Kidney glomerular epithelial cell (primary cell): Measurements from ENCODE around the gene POU2F2.
"Not testable (repeated sequence)": the region's sequence is repeated elsewhere in the genome, so short reads cannot be mapped to it uniquely, and the experiment has no call there.

Experiments
- DNase-seq: peaks from one replicate; lab custom pipeline; 2025; lab: John Stamatoyannopoulos, UW

The POU2F2 gene

GRCh38 chr19:42059196-42059595 lies 73.0 kb downstream of the POU2F2 start:
- no peak for DNase-seq

GRCh38 chr19:42057846-42058245 lies 74.4 kb downstream of the POU2F2 start:
- no peak for DNase-seq

- DNase-seq, result no peak
These were observed 78.0 kb downstream of the POU2F2 start for GRCh38 chr19:42054205-42054604.

GRCh38 chr19:42053037-42053935 lies 79.0 kb downstream of the POU2F2 start:
- no peak for DNase-seq

DNA sequence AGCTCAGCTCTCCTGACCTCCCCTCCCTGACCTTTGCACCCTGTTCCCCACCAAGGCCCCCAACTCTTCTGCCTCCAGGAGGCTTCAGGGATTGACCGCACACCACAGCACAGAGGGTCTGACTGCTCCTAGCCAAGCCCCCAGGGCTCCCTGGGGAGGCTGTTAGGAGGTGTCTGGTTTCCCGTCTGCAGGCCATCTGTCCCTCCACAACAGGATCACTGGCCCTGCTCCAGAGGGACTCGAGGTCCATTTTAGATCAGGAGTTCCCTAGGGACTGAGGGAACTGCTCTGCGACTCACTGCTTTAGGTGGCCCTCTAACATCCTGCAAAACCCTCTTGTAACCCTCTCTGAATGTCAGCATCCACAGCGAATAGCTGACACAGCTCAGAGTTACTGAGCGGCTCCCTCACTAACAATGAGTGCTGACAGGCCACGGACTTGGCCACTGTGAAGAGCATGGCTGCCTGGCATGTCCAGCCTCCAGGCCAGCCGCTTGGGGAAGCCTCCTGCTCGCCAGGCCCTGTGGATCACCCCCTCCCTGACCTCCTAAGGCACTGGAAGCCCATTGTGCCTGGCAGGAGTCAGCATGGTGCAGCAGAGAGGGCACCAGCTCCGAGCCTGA lies 79.9 kb downstream of the POU2F2 start:
- DNase-seq, result no peak

DNA sequence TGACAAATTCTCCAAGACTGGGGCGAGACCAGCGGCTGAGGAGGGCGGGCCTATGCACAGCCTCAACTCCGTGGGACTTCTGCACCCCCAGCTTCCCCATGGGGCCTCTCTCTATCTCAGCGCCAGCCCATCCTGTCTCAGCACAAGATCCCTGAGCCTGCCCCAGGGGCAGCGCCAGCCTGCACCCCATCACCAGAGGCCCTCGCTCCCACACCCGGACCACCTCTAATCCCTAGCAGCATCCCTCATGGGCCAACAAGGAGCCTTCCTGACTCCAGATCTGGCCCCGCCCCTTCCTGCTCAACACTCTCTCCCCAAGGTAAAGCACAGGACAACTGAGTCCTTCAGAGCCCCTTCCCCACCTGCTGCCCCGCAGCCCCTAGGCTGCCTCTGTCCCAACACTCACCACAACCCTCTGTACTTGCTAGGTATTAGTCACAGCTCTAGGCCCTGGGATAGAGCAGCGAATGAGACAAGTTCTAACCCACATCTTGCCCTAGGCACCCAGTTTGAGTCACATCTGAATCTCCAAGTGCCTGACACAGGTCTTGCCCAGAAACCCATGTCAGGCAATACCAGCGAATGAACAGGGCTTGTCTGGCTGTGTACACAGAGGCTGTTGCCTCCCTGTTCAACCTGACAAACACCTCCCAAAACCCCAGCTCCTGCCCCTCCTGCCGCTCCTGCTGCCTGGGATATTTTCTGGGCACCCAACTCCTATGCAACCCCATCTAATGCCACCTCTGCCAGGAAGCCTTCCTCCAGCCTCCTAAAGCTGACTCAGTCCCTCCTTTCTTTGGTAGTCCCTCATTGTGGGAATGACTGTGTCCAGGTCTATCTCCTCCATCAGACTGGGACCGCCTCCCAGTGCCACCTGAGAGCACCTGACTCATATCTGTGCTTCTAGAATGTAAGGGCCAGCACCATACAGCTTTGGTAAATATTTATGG lies 80.8 kb downstream of the POU2F2 start:
- no peak for DNase-seq

- no peak for DNase-seq
These were observed 83.3 kb downstream of the POU2F2 start for GRCh38 chr19:42048992-42049391.

DNA sequence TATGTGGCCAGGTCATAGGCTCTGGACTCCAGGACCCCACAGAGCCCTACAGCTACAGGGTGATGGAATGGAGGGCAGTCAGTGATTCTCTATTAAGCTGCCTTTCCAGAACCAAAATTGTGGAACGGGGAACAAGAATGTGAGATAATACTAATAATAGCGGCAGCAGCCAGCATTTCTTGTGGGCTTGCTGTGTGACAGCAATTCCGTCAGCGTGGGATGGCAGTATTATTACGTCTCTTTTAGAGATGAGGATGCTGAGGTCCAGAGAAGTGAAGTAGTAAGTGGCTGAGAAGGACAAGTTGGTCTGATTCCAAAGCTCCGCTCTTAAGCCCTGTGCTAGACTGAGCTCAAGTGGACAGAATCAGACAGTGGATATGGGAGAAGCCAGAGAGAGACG lies 86.7 kb downstream of the POU2F2 start:
- DNase-seq, result no peak

- DNase-seq, result no peak
These were observed 89.6 kb downstream of the POU2F2 start for GRCh38 chr19:42042455-42043170.

- DNase-seq, result not testable (repeated sequence)
These were observed 91.8 kb downstream of the POU2F2 start for GRCh38 chr19:42040491-42040890.

DNA sequence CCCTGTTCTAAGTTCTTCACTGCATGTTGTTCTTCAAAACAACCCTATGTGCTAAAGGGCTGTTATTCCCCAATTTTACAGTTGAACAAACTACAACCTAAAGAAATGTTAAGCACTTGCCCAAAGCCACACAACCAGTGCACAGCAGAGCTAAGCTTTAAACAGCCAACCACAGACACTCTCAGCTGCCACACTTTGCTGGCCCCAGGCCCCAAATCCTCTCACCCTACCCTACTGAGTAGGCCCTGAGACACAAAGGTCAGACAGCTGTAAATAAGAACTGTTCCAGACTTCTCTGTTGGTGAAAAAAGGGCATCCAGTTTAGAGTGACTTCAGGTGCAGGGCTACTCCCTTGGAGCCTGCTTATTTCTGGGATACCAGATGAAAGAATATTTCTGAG lies 92.2 kb downstream of the POU2F2 start:
- DNase-seq, result no peak

DNA sequence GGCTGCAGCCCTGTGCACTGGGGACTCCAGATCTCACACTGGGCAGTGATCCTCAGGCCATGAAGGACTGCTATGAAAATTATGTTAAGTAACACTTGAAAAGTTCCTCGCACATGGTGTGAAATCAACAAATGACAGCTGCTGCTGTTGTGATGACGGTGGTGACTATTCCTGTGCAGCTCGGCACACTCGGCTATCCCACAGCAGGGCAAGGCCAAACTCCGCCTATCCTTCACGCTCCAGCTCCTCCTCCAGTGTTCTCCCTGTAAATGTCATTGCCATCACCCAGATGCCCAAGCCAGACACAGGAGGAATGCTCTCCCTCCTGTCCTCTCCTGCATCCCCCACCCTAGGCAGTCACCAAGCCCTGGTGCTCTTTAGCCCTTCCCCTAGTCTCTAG lies 93.6 kb downstream of the POU2F2 start:
- no peak for DNase-seq

DNA sequence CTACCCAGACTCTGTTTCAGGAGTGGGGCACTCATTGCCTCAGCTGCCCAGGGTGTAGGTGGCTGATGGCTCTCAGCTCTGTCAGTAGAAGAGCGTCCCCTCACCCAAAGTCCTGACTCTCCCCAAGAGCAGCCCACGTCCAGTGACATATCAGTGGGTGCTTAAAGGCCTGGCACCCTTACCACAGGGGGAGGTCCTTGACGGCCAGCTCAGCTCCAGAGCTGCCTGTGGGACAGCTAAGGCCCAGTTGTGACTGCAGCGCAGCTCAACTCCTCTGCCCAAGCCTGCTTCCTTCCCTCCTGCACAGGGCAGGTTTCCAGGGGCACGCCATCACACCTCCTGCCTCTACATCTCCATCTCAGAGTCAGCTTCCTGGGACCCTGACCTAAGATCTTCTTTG lies 94.6 kb downstream of the POU2F2 start:
- no peak for DNase-seq
